HG03045 (cell line): ENCODE data around the gene MAFB.
A peak's percentile ranks its signal among the peaks of the same experiment; 100 is the strongest.

Source experiments
- ATAC-seq: cut with Tn5 transposase; IDR thresholded peaks from one replicate; pipeline ENCODE4 v1.9.1; 2021; ENCODE audit warnings: mild to moderate bottlenecking, moderate library complexity; ENCODE audit not compliant: unreplicated experiment

The MAFB gene

GRCh38 chr20:40682104-40682981, 6.7 kb downstream of the MAFB start:
- ATAC-seq = no peak

- ATAC-seq = no peak
Observed at GRCh38 chr20:40681684-40682083, 7.4 kb downstream of the MAFB start.

- ATAC-seq = no peak
Observed at GRCh38 chr20:40681165-40681564, 7.9 kb downstream of the MAFB start.

GRCh38 chr20:40680161-40680959, 8.7 kb downstream of the MAFB start:
- peak; percentile 62 for ATAC-seq

GRCh38 chr20:40679184-40679583, 9.9 kb downstream of the MAFB start:
- ATAC-seq = no peak

- no peak for ATAC-seq
Observed at GRCh38 chr20:40678286-40678875, 10.7 kb downstream of the MAFB start.

- ATAC-seq = no peak
Observed at GRCh38 chr20:40677343-40677924, 11.6 kb downstream of the MAFB start.

GRCh38 chr20:40676491-40677269, 12.4 kb downstream of the MAFB start:
- no peak for ATAC-seq

- no peak for ATAC-seq
Observed at GRCh38 chr20:40675599-40676221, 13.3 kb downstream of the MAFB start.

GRCh38 chr20:40673442-40673841, 15.6 kb downstream of the MAFB start:
- ATAC-seq = no peak

- ATAC-seq = no peak
Observed at GRCh38 chr20:40672095-40672494, 16.9 kb downstream of the MAFB start.

GRCh38 chr20:40670253-40670652, 18.8 kb downstream of the MAFB start:
- ATAC-seq = no peak

- ATAC-seq = no peak
Observed at GRCh38 chr20:40669692-40670091, 19.3 kb downstream of the MAFB start.

- no peak for ATAC-seq
Observed at GRCh38 chr20:40668449-40669228, 20.4 kb downstream of the MAFB start.

GRCh38 chr20:40667503-40667902, 21.5 kb downstream of the MAFB start:
- no peak for ATAC-seq

- no peak for ATAC-seq
Observed at GRCh38 chr20:40666336-40666735, 22.7 kb downstream of the MAFB start.

- ATAC-seq = no peak
Observed at GRCh38 chr20:40664891-40665290, 24.1 kb downstream of the MAFB start.

- ATAC-seq = no peak
Observed at GRCh38 chr20:40663991-40664880, 24.8 kb downstream of the MAFB start.
